ENCODE results near the gene GHITM.

DNA sequence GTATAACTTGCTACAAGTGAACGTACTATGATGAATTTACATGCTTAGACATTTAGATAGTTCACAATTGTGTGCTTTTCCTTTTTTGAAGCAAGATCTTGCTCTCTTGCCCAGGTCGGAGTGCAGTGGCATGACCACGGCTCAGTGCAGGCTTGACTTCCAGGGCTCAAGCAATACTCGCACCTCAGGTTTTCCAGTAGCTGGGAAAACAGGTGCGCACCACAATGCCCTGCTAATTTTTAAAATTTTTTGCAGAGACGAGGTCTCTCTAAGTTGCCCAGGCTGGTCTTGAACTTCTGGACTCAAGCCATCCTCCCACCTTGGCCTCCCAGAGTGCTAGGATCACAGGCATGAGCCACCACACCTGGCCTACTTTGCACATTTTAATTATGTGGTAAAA is 36.1 kb downstream of the GHITM start:
- TF ChIP-seq, protein P1, sequence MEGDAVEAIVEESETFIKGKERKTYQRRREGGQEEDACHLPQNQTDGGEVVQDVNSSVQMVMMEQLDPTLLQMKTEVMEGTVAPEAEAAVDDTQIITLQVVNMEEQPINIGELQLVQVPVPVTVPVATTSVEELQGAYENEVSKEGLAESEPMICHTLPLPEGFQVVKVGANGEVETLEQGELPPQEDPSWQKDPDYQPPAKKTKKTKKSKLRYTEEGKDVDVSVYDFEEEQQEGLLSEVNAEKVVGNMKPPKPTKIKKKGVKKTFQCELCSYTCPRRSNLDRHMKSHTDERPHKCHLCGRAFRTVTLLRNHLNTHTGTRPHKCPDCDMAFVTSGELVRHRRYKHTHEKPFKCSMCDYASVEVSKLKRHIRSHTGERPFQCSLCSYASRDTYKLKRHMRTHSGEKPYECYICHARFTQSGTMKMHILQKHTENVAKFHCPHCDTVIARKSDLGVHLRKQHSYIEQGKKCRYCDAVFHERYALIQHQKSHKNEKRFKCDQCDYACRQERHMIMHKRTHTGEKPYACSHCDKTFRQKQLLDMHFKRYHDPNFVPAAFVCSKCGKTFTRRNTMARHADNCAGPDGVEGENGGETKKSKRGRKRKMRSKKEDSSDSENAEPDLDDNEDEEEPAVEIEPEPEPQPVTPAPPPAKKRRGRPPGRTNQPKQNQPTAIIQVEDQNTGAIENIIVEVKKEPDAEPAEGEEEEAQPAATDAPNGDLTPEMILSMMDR (conservative IDR thresholded peaks at IDR 0.05 in 1 of 2, IDR thresholded peaks at IDR 0.05 in 1 of 2; ENCODE audit: low read depth in 1 of 2, low read length in 2 of 2) = no peak
- TF ChIP-seq EZH2 (IDR thresholded peaks at IDR 0.05; ENCODE audit: low read length, missing control alignments) = no peak

All from fibroblast of lung (primary cell).